Left ventricle myocardium superior (tissue), 1 donor: ENCODE data around the gene CENPH. TPM values are rescaled to one million over a fixed set of nuclear protein-coding genes. Genes with fewer than 3 reads are reported as not detected.
"Not testable (repeated sequence)": the region's sequence is repeated elsewhere in the genome, so short reads cannot be mapped to it uniquely, and the experiment has no call there.

Experiments
- ATAC-seq: fragments of 200-7000 bp; cut with Tn5 transposase; one replicate; pipeline ENCODE4 v1.9.1; 2020; ENCODE audit warnings: mild to moderate bottlenecking, moderate library complexity
- DNase-seq: peaks from one replicate; pipeline ENCODE4 v3.0.0-alpha.2; 2020
- intact Hi-C: fragments of 100-400 bp; cut with micrococcal nuclease; formaldehyde crosslinking; loops from one replicate; pipeline ENCODE4 v1.11.0; 2022
- total RNA-seq: library from RNA; stranded (reverse); fragmentation: NEBNext Ultra II Directional; extraction: Animal tissue kit (Norgen Biotek cat#: 25700); gene quantifications from one replicate; pipeline ENCODE4 v1.2.1, GENCODE V29; 2021
- donor health status: DM: no; HTN: yes; CAD: no; lungs with severe emphysema.

Gene CENPH
- total RNA-seq, 1 donor from 2014 or later, result 3.5 TPM

- ATAC-seq (no peak), DNase-seq (no peak)
- intact Hi-C loops, result no loop called here
These were observed 13.1 kb downstream of the CENPH start for GRCh38 chr5:69202497-69202896.

GRCh38 chr5:69206528-69207190 is 17.3 kb downstream of the CENPH start:
- DNase-seq, result no peak
- intact Hi-C loops, result no loop called here
- no peak for ATAC-seq

GRCh38 chr5:69209602-69210001 is 20.2 kb downstream of the CENPH start:
- intact Hi-C loops, result no loop called here
- no peak for DNase-seq
- no peak for ATAC-seq

- intact Hi-C loops, result no loop called here
- no peak for DNase-seq
- peak; percentile 52 for ATAC-seq
These were observed 21.8 kb downstream of the CENPH start for GRCh38 chr5:69211200-69211599.

GRCh38 chr5:69212022-69212421 is 22.6 kb downstream of the CENPH start:
- intact Hi-C loops, result no loop called here

GRCh38 chr5:69213513-69214215 is 24.3 kb downstream of the CENPH start:
- ATAC-seq (no peak), DNase-seq (no peak)
- intact Hi-C loops, result no loop called here

More at GRCh38 chr5:69212022-69212421, 22.6 kb downstream of the CENPH start:
- no peak for ATAC-seq
- no peak for DNase-seq

GRCh38 chr5:69217151-69217511 is 27.7 kb downstream of the CENPH start:
- no peak for DNase-seq
- intact Hi-C loops, result no loop called here
- ATAC-seq, result no peak

GRCh38 chr5:69217548-69218526 is 28.5 kb downstream of the CENPH start:
- intact Hi-C loops, result no loop called here
- ATAC-seq, result peak; percentile 98
- peak; percentile 99 for DNase-seq

- ATAC-seq, result no peak
- no peak for DNase-seq
- intact Hi-C loops, result no loop called here
These were observed 30.6 kb downstream of the CENPH start for GRCh38 chr5:69219939-69220338.

- ATAC-seq, DNase-seq, intact Hi-C loops: not testable (repeated sequence)
These were observed 31.0 kb downstream of the CENPH start for GRCh38 chr5:69220371-69220770.

- DNase-seq, intact Hi-C loops, ATAC-seq: not testable (repeated sequence)
These were observed 31.4 kb downstream of the CENPH start for GRCh38 chr5:69220833-69221232.

- DNase-seq, result no peak
- intact Hi-C loops, result no loop called here
- no peak for ATAC-seq
These were observed 35.1 kb downstream of the CENPH start for GRCh38 chr5:69224520-69224919.

- DNase-seq (no peak), ATAC-seq (no peak)
- intact Hi-C loops, result no loop called here
These were observed 36.5 kb downstream of the CENPH start for GRCh38 chr5:69225860-69226259.

GRCh38 chr5:69230181-69230580 is 40.8 kb downstream of the CENPH start:
- DNase-seq (no peak), ATAC-seq (no peak)
- intact Hi-C loops, result no loop called here

- no peak for DNase-seq
- no peak for ATAC-seq
- intact Hi-C loops, result no loop called here
These were observed 41.9 kb downstream of the CENPH start for GRCh38 chr5:69231281-69231680.

GRCh38 chr5:69231851-69232250 is 42.5 kb downstream of the CENPH start:
- intact Hi-C loops, result no loop called here
- ATAC-seq, result no peak
- DNase-seq, result no peak

GRCh38 chr5:69234457-69235268 is 45.3 kb downstream of the CENPH start, which contains the start of gene CDK7:
Gene CDK7 (plus strand): TSS chr5:69234886. CDS start chr5:69234976, 90 bp downstream.
- peak; percentile 99 for ATAC-seq
- intact Hi-C loops, result no loop called here

GRCh38 chr5:69236733-69237132 is 47.4 kb downstream of the CENPH start:
- intact Hi-C loops, ATAC-seq: not testable (repeated sequence)

More at GRCh38 chr5:69234457-69235268, 45.3 kb downstream of the CENPH start, which contains the start of gene CDK7:
- peak; percentile 96 for DNase-seq

GRCh38 chr5:69237877-69238276 is 48.5 kb downstream of the CENPH start:
- ATAC-seq, result no peak
- intact Hi-C loops, result no loop called here

More at GRCh38 chr5:69236733-69237132, 47.4 kb downstream of the CENPH start:
- DNase-seq, result not testable (repeated sequence)

More at GRCh38 chr5:69237877-69238276, 48.5 kb downstream of the CENPH start:
- DNase-seq, result no peak
